Endothelial cell of umbilical vein (primary cell): ENCODE measurements around the gene ELK3.

Experiments
- EZH2 ChIP-seq: IDR thresholded peaks from 2 replicates; pipeline ENCODE4 v1.6.1; 2012; ENCODE audit warnings: borderline replicate concordance, low read depth, mild to moderate bottlenecking, moderate library complexity, low read length, inconsistent platforms; ENCODE audit not compliant: severe bottlenecking
- FOS ChIP-seq: IDR thresholded peaks from 2 replicates; pipeline ENCODE4 v1.6.1; 2011; ENCODE audit warnings: mild to moderate bottlenecking, low read length, moderate library complexity, borderline replicate concordance; ENCODE audit not compliant: insufficient read depth
- GATA2 ChIP-seq: IDR thresholded peaks from 2 replicates; pipeline ENCODE4 v1.7.0; 2011; ENCODE audit warnings: low read depth, mild to moderate bottlenecking, moderate library complexity, mixed read lengths, low read length; ENCODE audit not compliant: insufficient read length, insufficient read depth
- JUN ChIP-seq: IDR thresholded peaks from 2 replicates; pipeline ENCODE4 v1.6.1; 2011; ENCODE audit warnings: borderline replicate concordance, low read depth; ENCODE audit not compliant: insufficient read length, insufficient read depth
- MYC ChIP-seq: IDR thresholded peaks from one replicate; pipeline ENCODE4 v1.6.1; 2011; ENCODE audit warnings: mild to moderate bottlenecking, low read depth, low read length
- POLR2A ChIP-seq: IDR thresholded peaks from 2 replicates; pipeline ENCODE4 v1.6.1; 2012; ENCODE audit warnings: low read depth, mild to moderate bottlenecking, control low read depth, low read length
- POLR2AphosphoS5 ChIP-seq: IDR thresholded peaks from 2 replicates; pipeline ENCODE4 v1.6.1; 2012; ENCODE audit warnings: low read depth, mild to moderate bottlenecking, control low read depth, low read length, moderate library complexity; ENCODE audit not compliant: insufficient read depth
- TF ChIP-seq, protein P1 (sequence below), 2 donors: IDR thresholded peaks; 1 replicate in 1 of 2; 2 replicates in 1 of 2; pipeline ENCODE4 v1.5.1; 2011; ENCODE audit warnings: low read length in 2 of 2, mild to moderate bottlenecking in 2 of 2, moderate library complexity in 2 of 2, control low read depth in 1 of 2, inconsistent platforms in 1 of 2, low read depth in 1 of 2; ENCODE audit not compliant: insufficient read depth in 1 of 2; ENCODE audit errors: extremely low read depth in 1 of 2
- TF ChIP-seq, protein P2 (sequence below): IDR thresholded peaks from 2 replicates; pipeline ENCODE4 v1.6.1; 2011; ENCODE audit not compliant: insufficient read depth, insufficient read length

DNA sequence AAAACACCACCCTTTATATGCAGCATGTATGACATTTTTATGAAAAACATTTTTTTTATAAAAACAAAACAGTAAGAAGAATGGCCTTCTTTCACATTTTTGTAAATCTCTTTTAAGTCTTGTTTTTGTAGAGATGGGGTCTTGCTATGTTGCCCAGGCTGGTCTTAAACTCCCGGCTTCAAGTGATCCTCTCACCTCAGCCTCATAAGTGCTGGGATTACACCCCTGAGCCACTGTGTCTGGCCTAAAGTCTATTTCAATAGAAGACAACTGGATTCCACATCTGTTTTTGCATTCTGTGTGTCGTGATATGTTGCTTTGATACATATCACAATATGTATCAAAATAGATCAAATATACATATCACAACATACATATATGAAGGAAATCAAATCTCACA lies 98.9 kb downstream of the ELK3 start:
- no peak for TF ChIP-seq EZH2
- no peak for TF ChIP-seq POLR2A
- TF ChIP-seq, protein P1, sequence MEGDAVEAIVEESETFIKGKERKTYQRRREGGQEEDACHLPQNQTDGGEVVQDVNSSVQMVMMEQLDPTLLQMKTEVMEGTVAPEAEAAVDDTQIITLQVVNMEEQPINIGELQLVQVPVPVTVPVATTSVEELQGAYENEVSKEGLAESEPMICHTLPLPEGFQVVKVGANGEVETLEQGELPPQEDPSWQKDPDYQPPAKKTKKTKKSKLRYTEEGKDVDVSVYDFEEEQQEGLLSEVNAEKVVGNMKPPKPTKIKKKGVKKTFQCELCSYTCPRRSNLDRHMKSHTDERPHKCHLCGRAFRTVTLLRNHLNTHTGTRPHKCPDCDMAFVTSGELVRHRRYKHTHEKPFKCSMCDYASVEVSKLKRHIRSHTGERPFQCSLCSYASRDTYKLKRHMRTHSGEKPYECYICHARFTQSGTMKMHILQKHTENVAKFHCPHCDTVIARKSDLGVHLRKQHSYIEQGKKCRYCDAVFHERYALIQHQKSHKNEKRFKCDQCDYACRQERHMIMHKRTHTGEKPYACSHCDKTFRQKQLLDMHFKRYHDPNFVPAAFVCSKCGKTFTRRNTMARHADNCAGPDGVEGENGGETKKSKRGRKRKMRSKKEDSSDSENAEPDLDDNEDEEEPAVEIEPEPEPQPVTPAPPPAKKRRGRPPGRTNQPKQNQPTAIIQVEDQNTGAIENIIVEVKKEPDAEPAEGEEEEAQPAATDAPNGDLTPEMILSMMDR (IDR thresholded peaks at IDR 0.05; ENCODE audit: extremely low read depth in 1 of 2, insufficient read depth in 1 of 2, low read depth in 1 of 2, low read length in 2 of 2) = no peak
- TF ChIP-seq, protein P2, sequence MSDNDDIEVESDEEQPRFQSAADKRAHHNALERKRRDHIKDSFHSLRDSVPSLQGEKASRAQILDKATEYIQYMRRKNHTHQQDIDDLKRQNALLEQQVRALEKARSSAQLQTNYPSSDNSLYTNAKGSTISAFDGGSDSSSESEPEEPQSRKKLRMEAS = no peak
- no peak for TF ChIP-seq JUN
- no peak for TF ChIP-seq FOS
- no peak for TF ChIP-seq GATA2
- no peak for TF ChIP-seq POLR2AphosphoS5
- no peak for TF ChIP-seq MYC
